Measurements from ENCODE around the gene CHSY3. TPM values are rescaled to one million over a fixed set of nuclear protein-coding genes. Genes with fewer than 3 reads are reported as not detected.

Gene CHSY3
- total and polyA plus RNA-seq, 4 donors = 3.5 to 32.5 (median 14.8) TPM

DNA sequence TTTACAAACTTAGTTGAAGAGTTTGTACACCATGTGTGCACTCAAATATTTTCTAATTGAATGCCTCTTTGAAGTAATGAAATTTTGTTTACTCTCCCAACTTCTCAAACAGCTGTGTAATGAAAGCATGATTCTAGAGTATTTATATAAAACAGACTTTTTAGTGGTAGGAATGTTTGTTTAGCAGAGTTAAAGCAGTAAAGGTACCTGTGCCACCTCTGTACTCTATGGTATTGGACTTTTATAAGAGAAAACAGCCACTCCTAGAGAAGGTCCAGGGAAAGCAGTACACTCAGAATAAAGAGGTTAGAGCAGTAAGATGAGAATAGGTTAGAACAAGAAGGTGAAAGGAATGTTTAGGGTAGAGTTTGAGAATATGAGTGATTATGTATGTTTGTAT, 163.1 kb downstream of the CHSY3 start:
- H3K4me1 ChIP-seq (ENCODE audit: control insufficient read depth in 1 of 2, insufficient read depth in 2 of 2, low read length in 2 of 2) = peaks cover 1 to 3% of the 10 kb centered on the region in 2 donors
- no peak overlapping the region for H3K4me3 ChIP-seq (ENCODE audit: low read length in 2 of 2)
- no peaks in the 10 kb centered on the region for H3K36me3 ChIP-seq (ENCODE audit: control insufficient read depth in 1 of 2, insufficient read depth in 2 of 2, low read length in 1 of 2)
- intact Hi-C loops (cut with DNase I) = loop anchor here in 1 of 2 donors (10.0 kb wide), 2 partner anchors 67 to 163 kb away; partner anchors contain the start of gene CHSY3
- H3K27ac ChIP-seq (ENCODE audit: low read depth in 1 of 2, low read length in 2 of 2) = no peak overlapping the region
- H3K27me3 ChIP-seq (ENCODE audit: control insufficient read depth in 1 of 2, insufficient read depth in 2 of 2, low read length in 1 of 2) = no peaks in the 10 kb centered on the region
- no peaks in the 10 kb centered on the region for H3K9me3 ChIP-seq (ENCODE audit: control insufficient read depth, low read length)
- DNase-seq (no peak), ATAC-seq (ENCODE audit: low FRiP score) (no peak)

DNA sequence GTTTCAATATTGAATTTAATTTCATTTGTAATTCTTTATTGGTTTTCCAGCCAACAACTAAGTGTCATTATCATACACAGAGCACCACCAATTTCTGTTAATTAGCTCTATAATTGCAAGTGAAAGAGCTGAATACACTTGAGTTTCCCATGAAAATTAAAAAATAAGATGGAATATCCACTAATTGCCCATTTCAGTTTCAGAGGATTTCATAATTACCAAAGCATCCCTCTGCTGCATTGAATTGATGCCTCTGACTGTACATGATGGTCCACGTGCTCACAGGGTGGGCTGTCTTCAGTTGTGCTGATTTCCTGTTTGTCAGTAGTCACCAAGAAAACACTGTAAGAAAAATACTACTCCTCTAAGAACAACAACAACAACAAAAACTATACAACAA, 163.8 kb downstream of the CHSY3 start:
- intact Hi-C loops (cut with DNase I) = loop anchor here in 1 of 2 donors (10.0 kb wide), 2 partner anchors 67 to 163 kb away; partner anchors contain the start of gene CHSY3
- Histone ChIP-seq H3K4me3 (ENCODE audit: low read length in 2 of 2) (no peak overlapping the region), H3K27me3 (ENCODE audit: control insufficient read depth in 1 of 2, insufficient read depth in 2 of 2, low read length in 1 of 2) (no peaks in the 10 kb centered on the region), H3K4me1 (ENCODE audit: control insufficient read depth in 1 of 2, insufficient read depth in 2 of 2, low read length in 2 of 2) (peaks cover 1 to 3% of the 10 kb centered on the region in 2 donors), H3K9me3 (ENCODE audit: control insufficient read depth, low read length) (no peaks in the 10 kb centered on the region), H3K27ac (ENCODE audit: low read depth in 1 of 2, low read length in 2 of 2) (no peak overlapping the region), H3K36me3 (ENCODE audit: control insufficient read depth in 1 of 2, insufficient read depth in 2 of 2, low read length in 1 of 2) (no peaks in the 10 kb centered on the region)
- 87 to 93% methylated on average over 1 of the region's 1 CpG for WGBS, 2 donors
- DNase-seq (no peak), ATAC-seq (ENCODE audit: low FRiP score) (no peak)

DNA sequence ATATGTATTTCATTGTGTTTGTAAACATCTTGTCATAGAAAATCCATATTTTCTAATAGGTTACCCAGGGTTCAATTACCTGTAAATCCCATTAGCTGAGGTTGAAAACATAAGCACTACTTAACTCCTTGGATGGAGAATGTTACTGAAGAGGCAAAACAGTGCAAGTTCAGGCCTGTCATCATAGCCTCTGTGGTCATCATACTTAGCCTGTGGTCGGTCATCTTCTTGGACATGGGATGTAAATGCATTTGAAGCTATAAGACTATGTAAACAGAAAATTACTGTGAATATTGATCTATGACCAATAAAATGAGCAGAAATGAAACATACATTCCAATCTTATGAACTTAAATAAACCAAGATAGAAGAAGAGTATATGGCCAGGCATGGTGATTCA, 164.7 kb downstream of the CHSY3 start:
- no peak for DNase-seq
- 94 to 100% methylated on average over 1 of the region's 1 CpG for WGBS, 2 donors
- Histone ChIP-seq H3K27me3 (ENCODE audit: control insufficient read depth in 1 of 2, insufficient read depth in 2 of 2, low read length in 1 of 2) (no peaks in the 10 kb centered on the region), H3K4me3 (ENCODE audit: low read length in 2 of 2) (no peak overlapping the region), H3K9me3 (ENCODE audit: control insufficient read depth, low read length) (no peaks in the 10 kb centered on the region), H3K36me3 (ENCODE audit: control insufficient read depth in 1 of 2, insufficient read depth in 2 of 2, low read length in 1 of 2) (no peaks in the 10 kb centered on the region), H3K4me1 (ENCODE audit: control insufficient read depth in 1 of 2, insufficient read depth in 2 of 2, low read length in 2 of 2) (peaks cover 1 to 3% of the 10 kb centered on the region in 2 donors), H3K27ac (ENCODE audit: low read depth in 1 of 2, low read length in 2 of 2) (no peak overlapping the region)
- no peak for ATAC-seq (ENCODE audit: low FRiP score)
- intact Hi-C loops (cut with DNase I) = loop anchor here in 1 of 2 donors (10.0 kb wide), 2 partner anchors 66 to 164 kb away; partner anchors contain the start of gene CHSY3

DNA sequence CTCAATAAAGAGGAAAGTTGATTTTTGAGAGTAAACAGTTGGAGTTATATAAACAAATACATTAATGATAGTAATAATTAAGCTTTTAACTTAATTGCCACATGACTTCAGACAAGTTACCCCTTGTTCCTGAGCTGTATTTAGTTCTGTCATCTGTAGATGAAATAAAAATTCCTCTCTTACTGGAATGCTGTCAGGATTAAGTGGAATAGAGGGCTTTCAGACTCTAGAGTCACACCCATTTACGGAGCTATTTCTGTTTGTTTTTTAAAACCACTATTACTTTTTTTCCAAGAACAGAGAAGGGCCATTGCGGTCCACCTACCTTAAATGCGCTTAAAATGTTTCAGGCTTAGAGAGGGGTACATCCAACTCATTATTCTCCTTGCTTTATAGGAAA, 170.6 kb downstream of the CHSY3 start:
- intact Hi-C loops (cut with DNase I) = no loop called here
- H3K4me3 ChIP-seq (ENCODE audit: low read length in 2 of 2) = no peak overlapping the region
- no peaks in the 10 kb centered on the region for H3K4me1 ChIP-seq (ENCODE audit: control insufficient read depth in 1 of 2, insufficient read depth in 2 of 2, low read length in 2 of 2)
- DNase-seq (no peak), ATAC-seq (ENCODE audit: low FRiP score) (no peak)
- no peaks in the 10 kb centered on the region for H3K9me3 ChIP-seq (ENCODE audit: control insufficient read depth, low read length)
- H3K36me3 ChIP-seq (ENCODE audit: control insufficient read depth in 1 of 2, insufficient read depth in 2 of 2, low read length in 1 of 2) = no peaks in the 10 kb centered on the region
- no peaks in the 10 kb centered on the region for H3K27me3 ChIP-seq (ENCODE audit: control insufficient read depth in 1 of 2, insufficient read depth in 2 of 2, low read length in 1 of 2)
- 63 to 64% methylated on average over 3 of the region's 3 CpGs for WGBS, 2 donors
- H3K27ac ChIP-seq (ENCODE audit: low read depth in 1 of 2, low read length in 2 of 2) = no peak overlapping the region

DNA sequence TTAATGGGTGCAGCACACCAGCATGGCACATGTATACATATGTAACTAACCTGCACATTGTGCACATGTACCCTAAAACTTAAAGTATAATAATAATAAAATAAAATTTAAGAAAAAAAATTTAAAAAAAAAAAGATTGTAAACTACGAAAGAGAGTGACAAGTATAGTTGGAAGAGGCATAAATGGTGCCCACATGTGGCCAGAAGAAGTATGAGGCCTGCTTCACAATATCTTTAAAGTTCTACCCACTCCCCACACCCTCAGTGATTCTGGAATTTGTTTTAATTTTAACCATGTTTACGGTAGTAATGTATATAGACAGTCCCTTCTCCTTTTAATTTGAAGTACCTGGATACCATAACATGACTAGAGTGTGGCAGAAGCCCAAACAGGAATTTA, 172.7 kb downstream of the CHSY3 start:
- Histone ChIP-seq H3K27ac (ENCODE audit: low read depth in 1 of 2, low read length in 2 of 2) (no peak overlapping the region), H3K27me3 (ENCODE audit: control insufficient read depth in 1 of 2, insufficient read depth in 2 of 2, low read length in 1 of 2) (no peaks in the 10 kb centered on the region), H3K4me1 (ENCODE audit: control insufficient read depth in 1 of 2, insufficient read depth in 2 of 2, low read length in 2 of 2) (no peaks in the 10 kb centered on the region), H3K36me3 (ENCODE audit: control insufficient read depth in 1 of 2, insufficient read depth in 2 of 2, low read length in 1 of 2) (peaks cover 0 to 1% of the 10 kb centered on the region in 2 donors), H3K4me3 (ENCODE audit: low read length in 2 of 2) (no peak overlapping the region), H3K9me3 (ENCODE audit: control insufficient read depth, low read length) (no peaks in the 10 kb centered on the region)
- DNase-seq (no peak), ATAC-seq (ENCODE audit: low FRiP score) (no peak)
- 76 to 81% methylated on average over 2 of the region's 2 CpGs for WGBS, 2 donors
- intact Hi-C loops (cut with DNase I) = no loop called here

DNA sequence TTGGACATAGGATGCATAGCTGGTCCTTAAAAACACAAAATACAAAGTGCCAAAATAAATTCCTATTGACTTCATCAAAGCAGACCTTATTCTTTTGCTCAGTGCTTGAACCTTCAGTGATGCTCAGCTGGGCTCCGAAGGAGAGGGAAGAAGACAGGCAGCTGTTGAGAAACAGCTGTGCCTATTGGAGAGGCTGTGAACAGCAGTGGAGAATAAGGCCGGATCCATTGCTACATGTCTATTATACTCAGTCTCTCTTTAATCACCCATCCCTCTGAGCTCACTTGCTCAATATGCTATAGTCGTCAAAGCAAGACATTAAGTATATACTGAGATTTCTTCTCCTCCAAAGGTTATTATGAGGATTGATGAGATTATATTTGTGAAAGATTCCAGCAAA, 174.4 kb downstream of the CHSY3 start:
- Histone ChIP-seq H3K36me3 (ENCODE audit: control insufficient read depth in 1 of 2, insufficient read depth in 2 of 2, low read length in 1 of 2) (peaks cover 0 to 1% of the 10 kb centered on the region in 2 donors), H3K4me3 (ENCODE audit: low read length in 2 of 2) (no peak overlapping the region), H3K27ac (ENCODE audit: low read depth in 1 of 2, low read length in 2 of 2) (no peak overlapping the region), H3K4me1 (ENCODE audit: control insufficient read depth in 1 of 2, insufficient read depth in 2 of 2, low read length in 2 of 2) (no peaks in the 10 kb centered on the region), H3K9me3 (ENCODE audit: control insufficient read depth, low read length) (no peaks in the 10 kb centered on the region), H3K27me3 (ENCODE audit: control insufficient read depth in 1 of 2, insufficient read depth in 2 of 2, low read length in 1 of 2) (no peaks in the 10 kb centered on the region)
- ATAC-seq (ENCODE audit: low FRiP score) (no peak), DNase-seq (no peak)
- WGBS, 2 donors = 83 to 87% methylated on average over 3 of the region's 3 CpGs
- intact Hi-C loops (cut with DNase I) = no loop called here

DNA sequence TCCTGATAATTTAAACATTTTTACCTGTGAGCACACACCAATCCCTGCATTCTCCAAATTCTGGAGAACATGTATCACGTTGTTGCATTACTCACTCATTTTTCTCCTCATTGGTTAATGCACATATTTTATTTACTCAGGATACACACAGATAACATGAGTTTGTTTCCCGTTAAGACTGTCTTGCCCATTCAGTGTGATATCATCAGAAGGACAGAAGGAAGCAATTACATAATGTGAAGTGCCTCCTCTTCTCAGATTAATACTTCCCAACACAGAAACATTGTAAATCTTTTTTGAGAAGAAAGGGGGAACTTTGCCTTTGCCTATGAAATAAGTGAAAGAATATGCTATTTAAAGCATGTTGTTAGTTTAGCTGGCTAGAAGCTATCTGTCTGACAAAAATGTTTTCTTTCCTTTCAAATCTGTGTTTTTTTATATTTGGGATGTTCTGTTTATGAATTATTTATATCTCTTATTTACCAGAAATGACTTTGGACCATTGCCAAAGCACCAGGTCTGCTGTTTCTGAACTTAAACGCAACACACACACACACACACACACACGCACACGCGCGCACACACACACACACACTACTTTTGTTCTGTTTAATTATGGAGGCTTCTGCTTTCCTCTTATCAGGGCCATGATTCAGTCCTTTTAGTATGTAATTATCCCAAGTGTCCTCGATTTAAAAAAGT, 186.5 kb downstream of the CHSY3 start:
- intact Hi-C loops (cut with DNase I) = no loop called here
- H3K27ac ChIP-seq (ENCODE audit: low read depth in 1 of 2, low read length in 2 of 2) = no peak overlapping the region
- ATAC-seq (ENCODE audit: low FRiP score) (no peak), DNase-seq (no peak)
- H3K4me1 ChIP-seq (ENCODE audit: control insufficient read depth in 1 of 2, insufficient read depth in 2 of 2, low read length in 2 of 2) = no peaks in the 10 kb centered on the region
- H3K36me3 ChIP-seq (ENCODE audit: control insufficient read depth in 1 of 2, insufficient read depth in 2 of 2, low read length in 1 of 2) = no peaks in the 10 kb centered on the region
- no peaks in the 10 kb centered on the region for H3K27me3 ChIP-seq (ENCODE audit: control insufficient read depth in 1 of 2, insufficient read depth in 2 of 2, low read length in 1 of 2)
- no peak overlapping the region for H3K4me3 ChIP-seq (ENCODE audit: low read length in 2 of 2)
- H3K9me3 ChIP-seq (ENCODE audit: control insufficient read depth, low read length) = no peaks in the 10 kb centered on the region
- WGBS, 2 donors = 70 to 73% methylated on average over 8 of the region's 8 CpGs

DNA sequence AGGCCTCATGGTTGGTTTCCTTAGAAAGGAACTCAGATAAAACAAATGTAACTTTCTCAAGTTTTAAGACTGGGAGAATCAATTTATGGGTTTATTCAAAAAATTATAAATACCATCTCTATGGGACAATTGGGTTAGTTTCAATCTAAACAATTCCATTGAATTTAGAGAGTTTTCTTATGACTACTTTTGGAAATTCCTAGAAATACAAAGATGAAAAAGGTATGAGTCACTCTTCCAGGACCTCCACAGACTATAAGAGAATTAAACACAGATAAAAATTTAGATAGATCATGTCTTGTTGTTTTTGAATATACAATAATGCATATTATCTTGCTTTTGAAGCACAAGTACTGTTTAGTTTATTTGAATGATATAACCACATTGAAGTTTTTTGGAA, 188.7 kb downstream of the CHSY3 start:
- DNase-seq = no peak
- Histone ChIP-seq H3K27ac (ENCODE audit: low read depth in 1 of 2, low read length in 2 of 2) (no peak overlapping the region), H3K4me3 (ENCODE audit: low read length in 2 of 2) (no peak overlapping the region), H3K9me3 (ENCODE audit: control insufficient read depth, low read length) (no peaks in the 10 kb centered on the region), H3K27me3 (ENCODE audit: control insufficient read depth in 1 of 2, insufficient read depth in 2 of 2, low read length in 1 of 2) (no peaks in the 10 kb centered on the region), H3K4me1 (ENCODE audit: control insufficient read depth in 1 of 2, insufficient read depth in 2 of 2, low read length in 2 of 2) (no peaks in the 10 kb centered on the region), H3K36me3 (ENCODE audit: control insufficient read depth in 1 of 2, insufficient read depth in 2 of 2, low read length in 1 of 2) (no peaks in the 10 kb centered on the region)
- intact Hi-C loops (cut with DNase I) = no loop called here
- no peak for ATAC-seq (ENCODE audit: low FRiP score)

DNA sequence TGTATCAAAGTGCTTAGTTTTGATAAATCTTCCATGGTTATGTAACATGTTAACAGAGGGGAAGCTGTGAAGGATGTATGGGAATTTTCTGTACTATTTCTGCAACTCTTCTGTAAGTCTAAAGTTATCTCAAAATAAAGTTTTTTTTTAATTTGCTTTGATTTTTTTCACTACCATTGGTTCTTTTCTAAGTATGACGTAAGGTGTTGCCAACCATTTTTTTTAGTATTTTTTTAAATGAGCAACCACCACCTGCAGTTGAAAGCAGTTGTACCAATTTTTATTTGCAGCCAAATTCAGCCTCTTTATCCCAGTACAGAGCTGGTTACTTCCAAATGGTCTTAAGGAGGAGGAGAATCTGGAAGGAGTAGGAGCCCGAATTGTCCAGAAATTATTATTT, 192.2 kb downstream of the CHSY3 start:
- WGBS, 2 donors = 66 to 79% methylated on average over 2 of the region's 2 CpGs
- intact Hi-C loops (cut with DNase I) = no loop called here
- Histone ChIP-seq H3K9me3 (ENCODE audit: control insufficient read depth, low read length) (no peaks in the 10 kb centered on the region), H3K36me3 (ENCODE audit: control insufficient read depth in 1 of 2, insufficient read depth in 2 of 2, low read length in 1 of 2) (no peaks in the 10 kb centered on the region), H3K27me3 (ENCODE audit: control insufficient read depth in 1 of 2, insufficient read depth in 2 of 2, low read length in 1 of 2) (no peaks in the 10 kb centered on the region), H3K4me3 (ENCODE audit: low read length in 2 of 2) (no peak overlapping the region), H3K4me1 (ENCODE audit: control insufficient read depth in 1 of 2, insufficient read depth in 2 of 2, low read length in 2 of 2) (no peaks in the 10 kb centered on the region), H3K27ac (ENCODE audit: low read depth in 1 of 2, low read length in 2 of 2) (no peak overlapping the region)
- no peak for ATAC-seq (ENCODE audit: low FRiP score)
- DNase-seq = no peak

Measured in aorta (tissue), 5 donors.